ENCODE data around the gene COL15A1. TPM values are rescaled to one million over a fixed set of nuclear protein-coding genes. Genes with fewer than 3 reads are reported as not detected.
A peak's percentile ranks its signal among the peaks of the same experiment; 100 is the strongest.

COL15A1 gene
- total RNA-seq, 1 donor from 2014 or later = 0.07 TPM

DNA sequence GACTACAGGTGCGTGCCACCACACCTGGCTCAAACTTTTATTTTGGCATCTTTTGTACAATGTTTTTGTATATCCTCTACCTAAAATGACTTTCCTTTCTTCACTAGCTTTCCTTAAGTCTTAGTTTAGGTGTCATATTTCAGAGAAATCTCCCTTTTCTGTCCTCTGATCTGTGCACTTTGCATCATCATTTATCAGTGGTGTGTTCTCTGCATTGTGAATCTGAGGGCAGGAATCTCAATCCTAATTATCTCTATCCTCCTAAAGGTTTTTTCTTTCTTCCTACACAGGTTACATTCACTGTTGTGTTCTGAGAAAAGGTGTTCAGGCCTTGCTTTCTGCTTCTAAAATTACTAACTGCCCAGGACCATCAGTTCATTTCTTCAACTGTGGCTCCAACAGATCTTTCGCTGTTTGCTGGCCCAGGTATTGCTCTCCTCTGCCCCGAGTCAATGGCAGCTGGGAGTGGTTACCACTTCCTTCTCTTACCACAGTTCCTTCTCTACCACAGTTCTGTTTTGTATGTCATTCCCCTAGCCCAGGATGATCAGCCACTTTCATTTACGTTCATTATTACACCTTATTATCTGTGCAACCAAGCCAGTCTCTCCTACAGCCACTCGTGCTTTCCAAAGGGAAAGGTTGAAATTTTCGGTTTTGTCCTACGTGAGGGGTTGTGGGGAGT, 175.2 kb downstream of the COL15A1 start:
- H3K4me1 Mint-ChIP-seq = peaks cover 79% of the 10 kb centered on the region
- H3K9me3 Mint-ChIP-seq = no peaks in the 10 kb centered on the region
- ChIA-PET POLR2A (interaction anchor here (0.6 to 2.6 kb wide), 7 partner anchors 9 to 1223 kb away, joined by 3 to 21 read pairs (median 8); partner anchors contain the start of gene TGFBR1), CTCF (interaction anchor here (1.0 to 1.4 kb wide), 4 partner anchors 11 to 118 kb away, joined by 3 to 6 read pairs (median 3); partner anchors contain the start of gene TGFBR1)
- H3K4me3 Mint-ChIP-seq = peak overlapping the region; percentile 73
- intact Hi-C loops (cut with micrococcal nuclease) = loop anchor here (1.0 kb wide), 2 partner anchors 11 to 13 kb away; no protein-coding TSS in a partner anchor
- H3K27ac Mint-ChIP-seq = peak overlapping the region; percentile 71
- ATAC-seq (ENCODE audit: low read depth) = peak; percentile 97
- TF ChIP-seq, protein P1, sequence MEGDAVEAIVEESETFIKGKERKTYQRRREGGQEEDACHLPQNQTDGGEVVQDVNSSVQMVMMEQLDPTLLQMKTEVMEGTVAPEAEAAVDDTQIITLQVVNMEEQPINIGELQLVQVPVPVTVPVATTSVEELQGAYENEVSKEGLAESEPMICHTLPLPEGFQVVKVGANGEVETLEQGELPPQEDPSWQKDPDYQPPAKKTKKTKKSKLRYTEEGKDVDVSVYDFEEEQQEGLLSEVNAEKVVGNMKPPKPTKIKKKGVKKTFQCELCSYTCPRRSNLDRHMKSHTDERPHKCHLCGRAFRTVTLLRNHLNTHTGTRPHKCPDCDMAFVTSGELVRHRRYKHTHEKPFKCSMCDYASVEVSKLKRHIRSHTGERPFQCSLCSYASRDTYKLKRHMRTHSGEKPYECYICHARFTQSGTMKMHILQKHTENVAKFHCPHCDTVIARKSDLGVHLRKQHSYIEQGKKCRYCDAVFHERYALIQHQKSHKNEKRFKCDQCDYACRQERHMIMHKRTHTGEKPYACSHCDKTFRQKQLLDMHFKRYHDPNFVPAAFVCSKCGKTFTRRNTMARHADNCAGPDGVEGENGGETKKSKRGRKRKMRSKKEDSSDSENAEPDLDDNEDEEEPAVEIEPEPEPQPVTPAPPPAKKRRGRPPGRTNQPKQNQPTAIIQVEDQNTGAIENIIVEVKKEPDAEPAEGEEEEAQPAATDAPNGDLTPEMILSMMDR (IDR thresholded peaks at IDR 0.05) = no peak
- no peak for DNase-seq
- H3K27me3 Mint-ChIP-seq = no peaks in the 10 kb centered on the region
- H3K36me3 Mint-ChIP-seq (ENCODE audit: low read depth) = peaks cover 1% of the 10 kb centered on the region

DNA sequence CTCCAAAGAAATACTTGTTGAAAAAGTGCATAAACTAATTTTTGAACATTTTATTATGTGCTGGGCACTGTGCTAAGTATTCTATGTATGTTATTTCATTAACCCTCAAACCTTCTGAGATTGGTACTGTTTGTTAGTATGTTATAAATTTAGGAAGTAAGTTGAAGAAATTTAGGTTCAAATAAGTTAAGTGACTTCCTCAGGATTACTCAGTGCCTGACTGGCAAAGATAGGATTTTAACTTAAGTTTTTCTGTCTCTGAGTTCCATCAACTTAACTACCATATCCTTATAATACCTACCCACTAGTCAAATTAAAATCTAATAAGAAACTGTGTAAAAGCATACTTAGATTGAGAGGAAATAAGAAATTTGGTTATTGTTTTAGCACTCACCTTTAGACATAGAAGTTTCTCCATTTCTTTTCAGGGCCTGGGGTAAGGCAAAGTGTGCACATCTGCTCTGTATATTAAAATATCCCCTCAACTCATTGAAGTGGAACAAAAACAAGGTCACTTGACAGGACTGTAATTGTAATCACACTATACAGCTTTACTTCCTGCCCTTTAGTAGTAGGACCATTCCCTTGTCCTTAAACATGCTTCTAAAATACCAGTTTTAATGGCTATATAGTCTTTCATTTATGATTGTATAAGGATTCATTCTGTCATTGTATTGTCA, 176.4 kb downstream of the COL15A1 start:
- no peak for DNase-seq
- Mint-ChIP-seq H3K4me1 (peaks cover 75% of the 10 kb centered on the region), H3K36me3 (ENCODE audit: low read depth) (peaks cover 1% of the 10 kb centered on the region), H3K27me3 (no peaks in the 10 kb centered on the region), H3K27ac (peak overlapping the region; percentile 59), H3K9me3 (no peaks in the 10 kb centered on the region), H3K4me3 (peak overlapping the region; percentile 46)
- TF ChIP-seq, protein P1 (IDR thresholded peaks at IDR 0.05) = no peak
- intact Hi-C loops (cut with micrococcal nuclease) = loop anchor here (1.0 kb wide), 2 partner anchors 10 to 14 kb away; no protein-coding TSS in a partner anchor
- no peak for ATAC-seq (ENCODE audit: low read depth)
- POLR2A ChIA-PET = interaction anchor here (0.5 to 2.6 kb wide), 7 partner anchors 14 to 1222 kb away, joined by 3 to 21 read pairs (median 8); partner anchors contain the start of gene TGFBR1
- CTCF ChIA-PET = interaction anchor here (1.4 kb wide), 1 partner anchor 120 kb away, joined by 6 read pairs; no protein-coding TSS in a partner anchor

Other genes with a start within 250 kb of the COL15A1 start
- not detected in 2 replicates for gene GABBR2, start 235.0 kb upstream of the COL15A1 start, total RNA-seq
- 12.1 and 14.8 TPM in 2 replicates for gene ANKS6, start 147.4 kb upstream of the COL15A1 start, total RNA-seq
- 2.0 and 2.5 TPM in 2 replicates for gene GALNT12, start 136.2 kb upstream of the COL15A1 start, total RNA-seq
- gene TGFBR1, start 161.2 kb downstream of the COL15A1 start, total RNA-seq = 53.5 and 65.3 TPM in 2 replicates

All from activated B cell treated with CpG ODN at 0.5 μM for 24 hours (primary cell).